ENCODE measurements around the gene BCORL1. TPM values are rescaled to one million over a fixed set of nuclear protein-coding genes. Genes with fewer than 3 reads are reported as not detected.

Gene BCORL1
- total RNA-seq, 4 donors from 2014 or later = 5.9 to 11.0 (median 7.9) TPM

GRCh38 chrX:130018143-130018542 lies 35.7 kb downstream of the BCORL1 start:
- no peak for DNase-seq (ENCODE audit: low spot score in 2 of 2)
- H3K36me3 ChIP-seq = peaks cover 48% of the 10 kb centered on the region
- no peak for TF ChIP-seq EP300 (IDR thresholded peaks at IDR 0.05)
- TF ChIP-seq, protein P1, sequence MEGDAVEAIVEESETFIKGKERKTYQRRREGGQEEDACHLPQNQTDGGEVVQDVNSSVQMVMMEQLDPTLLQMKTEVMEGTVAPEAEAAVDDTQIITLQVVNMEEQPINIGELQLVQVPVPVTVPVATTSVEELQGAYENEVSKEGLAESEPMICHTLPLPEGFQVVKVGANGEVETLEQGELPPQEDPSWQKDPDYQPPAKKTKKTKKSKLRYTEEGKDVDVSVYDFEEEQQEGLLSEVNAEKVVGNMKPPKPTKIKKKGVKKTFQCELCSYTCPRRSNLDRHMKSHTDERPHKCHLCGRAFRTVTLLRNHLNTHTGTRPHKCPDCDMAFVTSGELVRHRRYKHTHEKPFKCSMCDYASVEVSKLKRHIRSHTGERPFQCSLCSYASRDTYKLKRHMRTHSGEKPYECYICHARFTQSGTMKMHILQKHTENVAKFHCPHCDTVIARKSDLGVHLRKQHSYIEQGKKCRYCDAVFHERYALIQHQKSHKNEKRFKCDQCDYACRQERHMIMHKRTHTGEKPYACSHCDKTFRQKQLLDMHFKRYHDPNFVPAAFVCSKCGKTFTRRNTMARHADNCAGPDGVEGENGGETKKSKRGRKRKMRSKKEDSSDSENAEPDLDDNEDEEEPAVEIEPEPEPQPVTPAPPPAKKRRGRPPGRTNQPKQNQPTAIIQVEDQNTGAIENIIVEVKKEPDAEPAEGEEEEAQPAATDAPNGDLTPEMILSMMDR (IDR thresholded peaks at IDR 0.05) = no peak
- TF ChIP-seq POLR2AphosphoS5 (IDR thresholded peaks at IDR 0.05) = no peak
- TF ChIP-seq POLR2A (IDR thresholded peaks at IDR 0.05) = no peak
- 71% methylated on average over 1 of the region's 1 CpG for WGBS
- no peak overlapping the region for H3K4me3 ChIP-seq
- H3K27ac ChIP-seq = no peak overlapping the region
- H3K9me3 ChIP-seq = no peaks in the 10 kb centered on the region
- H3K4me1 ChIP-seq = no peaks in the 10 kb centered on the region
- no peaks in the 10 kb centered on the region for H3K27me3 ChIP-seq

GRCh38 chrX:130020661-130021324 lies 38.4 kb downstream of the BCORL1 start:
- H3K36me3 ChIP-seq = peaks cover 37% of the 10 kb centered on the region
- peaks cover 8% of the 10 kb centered on the region for H3K4me1 ChIP-seq
- H3K9me3 ChIP-seq = no peaks in the 10 kb centered on the region
- no peaks in the 10 kb centered on the region for H3K27me3 ChIP-seq
- DNase-seq (ENCODE audit: low spot score in 2 of 2) = no peak
- H3K27ac ChIP-seq = no peak overlapping the region
- no peak for TF ChIP-seq POLR2AphosphoS5 (IDR thresholded peaks at IDR 0.05)
- TF ChIP-seq EP300 (IDR thresholded peaks at IDR 0.05) = no peak
- TF ChIP-seq POLR2A (IDR thresholded peaks at IDR 0.05) = no peak
- TF ChIP-seq, protein P1 (IDR thresholded peaks at IDR 0.05) = no peak
- 81% methylated on average over 15 of the region's 15 CpGs for WGBS
- H3K4me3 ChIP-seq = no peak overlapping the region

DNA sequence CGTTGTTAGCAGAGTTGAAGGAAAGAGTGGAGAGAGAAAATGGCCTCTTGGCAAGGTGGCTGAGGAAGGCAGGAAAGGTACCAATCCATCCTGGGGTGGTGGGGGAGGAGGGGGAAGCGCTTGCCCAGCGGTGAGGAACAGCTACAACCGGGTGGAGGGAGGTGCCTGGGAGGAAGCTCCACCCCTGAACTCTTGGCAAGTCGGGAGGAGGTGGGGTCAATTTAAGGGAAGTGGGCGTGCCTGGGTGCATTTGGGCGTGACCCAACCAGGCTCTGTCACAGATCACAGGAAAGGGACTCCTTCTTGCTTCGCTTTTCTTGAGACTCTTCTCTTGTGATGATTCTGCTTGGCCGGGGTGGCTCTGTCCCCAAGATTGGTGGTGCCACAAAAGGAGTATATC lies 41.7 kb downstream of the BCORL1 start:
- Histone ChIP-seq H3K27ac (no peak overlapping the region), H3K36me3 (peaks cover 35% of the 10 kb centered on the region), H3K4me1 (peaks cover 8% of the 10 kb centered on the region), H3K4me3 (no peak overlapping the region), H3K27me3 (no peaks in the 10 kb centered on the region), H3K9me3 (no peaks in the 10 kb centered on the region)
- 30% methylated on average over 9 of the region's 9 CpGs for WGBS
- peak; percentile 84 to 86 for DNase-seq (ENCODE audit: low spot score in 2 of 2)
- TF ChIP-seq POLR2A (IDR thresholded peaks at IDR 0.05) (no peak), POLR2AphosphoS5 (IDR thresholded peaks at IDR 0.05) (no peak)
- TF ChIP-seq, protein P1 (IDR thresholded peaks at IDR 0.05) = no peak

DNA sequence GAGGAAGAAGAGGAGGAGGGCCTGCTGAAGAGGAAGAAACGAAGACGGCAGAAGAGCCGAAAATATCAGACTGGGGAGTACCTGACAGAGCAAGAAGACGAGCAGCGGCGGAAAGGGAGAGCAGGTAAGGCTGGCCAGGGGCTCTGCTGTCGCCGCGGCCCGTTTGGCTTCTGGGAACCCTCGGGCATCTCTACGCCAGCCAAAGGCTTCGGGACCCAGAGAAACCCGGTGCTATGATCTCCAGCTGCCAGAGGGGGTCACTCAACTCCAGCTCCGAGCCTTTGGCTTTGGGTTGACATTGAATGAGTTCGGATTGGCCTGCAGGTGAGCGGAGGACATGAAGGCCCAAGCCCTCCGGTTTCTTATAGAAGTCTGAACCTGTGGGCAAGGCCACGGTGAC lies 42.8 kb downstream of the BCORL1 start:
- 84% methylated on average over 15 of the region's 19 CpGs for WGBS
- Histone ChIP-seq H3K9me3 (no peaks in the 10 kb centered on the region), H3K27ac (no peak overlapping the region), H3K4me1 (peaks cover 8% of the 10 kb centered on the region), H3K4me3 (no peak overlapping the region), H3K36me3 (peaks cover 42% of the 10 kb centered on the region), H3K27me3 (no peaks in the 10 kb centered on the region)
- TF ChIP-seq POLR2A (IDR thresholded peaks at IDR 0.05) (no peak), EP300 (IDR thresholded peaks at IDR 0.05) (no peak), POLR2AphosphoS5 (IDR thresholded peaks at IDR 0.05) (no peak)
- TF ChIP-seq, protein P1 (IDR thresholded peaks at IDR 0.05) = no peak
- no peak for DNase-seq (ENCODE audit: low spot score in 2 of 2)

GRCh38 chrX:130027569-130027968 lies 45.1 kb downstream of the BCORL1 start:
- H3K4me3 ChIP-seq = no peak overlapping the region
- H3K4me1 ChIP-seq = peaks cover 8% of the 10 kb centered on the region
- no peaks in the 10 kb centered on the region for H3K9me3 ChIP-seq
- no peak for DNase-seq (ENCODE audit: low spot score in 2 of 2)
- no peaks in the 10 kb centered on the region for H3K27me3 ChIP-seq
- 83% methylated on average over 4 of the region's 4 CpGs for WGBS
- peaks cover 35% of the 10 kb centered on the region for H3K36me3 ChIP-seq
- H3K27ac ChIP-seq = no peak overlapping the region
- TF ChIP-seq POLR2AphosphoS5 (IDR thresholded peaks at IDR 0.05) (no peak), EP300 (IDR thresholded peaks at IDR 0.05) (no peak), POLR2A (IDR thresholded peaks at IDR 0.05) (no peak)
- TF ChIP-seq, protein P1 (IDR thresholded peaks at IDR 0.05) = no peak
